Kidney (tissue), 14 donors: ENCODE results near the gene ZNF358. TPM values are rescaled to one million over a fixed set of nuclear protein-coding genes. Genes with fewer than 3 reads are reported as not detected.
A peak's percentile ranks its signal among the peaks of the same experiment; 100 is the strongest.

Source experiments
- DNase-seq, 5 donors: peaks; one replicate each; pipeline ENCODE4 v3.0.0-alpha.2; 2013 to 2020
- FAIRE-seq: peaks from 2 replicates; lab custom pipeline; 2012; peaks lifted over from hg19 to GRCh38; lab: Jason Lieb, UNC
- H3K27ac ChIP-seq, 2 donors: one replicate each; pipeline ENCODE4 v1.7.0; 2013; ENCODE audit warnings: low read depth in 2 of 2, low read length in 2 of 2, inconsistent platforms in 1 of 2
- H3K27me3 ChIP-seq: one replicate; pipeline ENCODE4 v1.7.1; 2013; ENCODE audit warnings: low read length, inconsistent platforms; ENCODE audit not compliant: control insufficient read depth, insufficient read depth
- H3K36me3 ChIP-seq, 3 donors: one replicate each; pipeline versions ENCODE4 v1.7.0 to v1.7.1; 2013; ENCODE audit warnings: low read length in 3 of 3, control low read depth in 1 of 3, inconsistent platforms in 1 of 3; ENCODE audit not compliant: insufficient read depth in 3 of 3, control insufficient read depth in 2 of 3
- H3K4me1 ChIP-seq, 3 donors: one replicate each; pipeline versions ENCODE4 v1.7.0 to v1.7.1; 2013; ENCODE audit warnings: low read length in 3 of 3, inconsistent platforms in 1 of 3, low read depth in 1 of 3; ENCODE audit not compliant: control insufficient read depth in 2 of 3, insufficient read depth in 2 of 3
- H3K4me3 ChIP-seq, 3 donors: one replicate each; pipeline versions ENCODE4 v1.7.0 to v1.8.1; 2013; ENCODE audit warnings: low read length in 3 of 3, control low read depth in 1 of 3, inconsistent platforms in 1 of 3
- H3K9ac ChIP-seq, 3 donors: one replicate each; pipeline versions ENCODE4 v1.7.0 to v1.7.1; 2013; ENCODE audit warnings: low read length in 3 of 3, control low read depth in 1 of 3, inconsistent platforms in 1 of 3
- H3K9me3 ChIP-seq, 3 donors: one replicate each; pipeline versions ENCODE4 v1.7.0 to v1.7.1; 2013; ENCODE audit warnings: low read length in 3 of 3, control low read depth in 1 of 3, inconsistent platforms in 1 of 3; ENCODE audit not compliant: control insufficient read depth in 2 of 3, insufficient read depth in 1 of 3
- CTCF ChIP-seq: IDR thresholded peaks from 3 replicates; pipeline ENCODE4 v1.5.1; 2012; ENCODE audit warnings: mild to moderate bottlenecking, moderate library complexity, borderline replicate concordance; ENCODE audit not compliant: insufficient read depth; ENCODE audit errors: extremely low read depth
- intact Hi-C: fragments of 100-400 bp; cut with DNase I; formaldehyde crosslinking; loops from one replicate; pipeline ENCODE4 v1.11.1; 2022
- polyA plus RNA-seq: library from polyadenylated mRNA; stranded (reverse); fragments of 350-450 nt; fragmentation: Illumina TruSeq; extraction: RNeasy Lipid Tissue Mini Kit (QIAGEN cat#74804); gene quantifications from one replicate; pipeline ENCODE4 v1.2.3, GENCODE V29; 2014; ENCODE audit warnings: low read depth, low replicate concordance; ENCODE audit not compliant: insufficient read depth
- total RNA-seq: library from RNA; stranded (reverse); fragmentation: NEBNext Ultra II Directional; extraction: Animal tissue kit (Norgen Biotek cat#: 25700); gene quantifications from one replicate; pipeline ENCODE4 v1.2.1, GENCODE V29; 2021
- donor health status: control.
- donor health status: control.
- donor health status: control.
- donor health status: control.
- donor health status: control.
- donor health status: DM: yes; HTN: yes; CAD: no.
- donor health status: Normal renal cell carcinoma (clear cell type).

ZNF358 gene
- total and polyA plus RNA-seq, 2 donors from 2014 or later, result 39.1 to 79.1 TPM

- intact Hi-C loops, result no loop called here
- Histone ChIP-seq H3K4me1 (peaks cover 0 to 4% (median 3%) of the 10 kb centered on the region in 3 donors), H3K9ac (no peak overlapping the region), H3K27ac (no peak overlapping the region), H3K4me3 (no peak overlapping the region), H3K27me3 (no peaks in the 10 kb centered on the region), H3K36me3 (no peaks in the 10 kb centered on the region), H3K9me3 (no peaks in the 10 kb centered on the region)
- no peak for TF ChIP-seq CTCF
- DNase-seq, result peak in 4 of 5 donors; percentile 15 to 95 (median 56)
- FAIRE-seq, result no peak
Measured at GRCh38 chr19:7507884-7508283, 8.0 kb upstream of the ZNF358 start.

DNA sequence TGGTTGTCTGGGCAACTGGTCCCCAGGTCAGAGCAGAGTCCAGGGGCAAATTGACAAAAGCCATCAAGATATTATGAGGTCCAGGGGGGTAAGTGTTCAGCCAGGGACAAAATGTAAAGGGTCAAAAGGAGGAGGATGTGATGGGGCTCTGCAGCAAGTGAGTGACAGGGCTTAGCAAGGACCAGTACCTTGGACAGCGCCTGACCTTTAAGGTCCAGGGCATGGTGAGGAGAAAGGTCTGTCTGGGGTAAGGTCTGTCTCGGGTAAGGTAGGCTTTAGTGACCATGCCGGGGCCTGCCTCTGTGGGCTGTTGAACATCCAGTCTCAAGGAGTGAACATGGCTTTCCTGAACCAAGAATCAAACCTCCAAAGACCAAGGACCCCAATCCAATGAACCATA, 6.3 kb upstream of the ZNF358 start:
- intact Hi-C loops, result no loop called here
- Histone ChIP-seq H3K9me3 (no peaks in the 10 kb centered on the region), H3K36me3 (no peaks in the 10 kb centered on the region), H3K27ac (no peak overlapping the region), H3K27me3 (no peaks in the 10 kb centered on the region), H3K4me3 (no peak overlapping the region), H3K4me1 (peaks cover 0 to 4% (median 3%) of the 10 kb centered on the region in 3 donors), H3K9ac (no peak overlapping the region)
- DNase-seq (no peak), FAIRE-seq (no peak)
- no peak for TF ChIP-seq CTCF

DNA sequence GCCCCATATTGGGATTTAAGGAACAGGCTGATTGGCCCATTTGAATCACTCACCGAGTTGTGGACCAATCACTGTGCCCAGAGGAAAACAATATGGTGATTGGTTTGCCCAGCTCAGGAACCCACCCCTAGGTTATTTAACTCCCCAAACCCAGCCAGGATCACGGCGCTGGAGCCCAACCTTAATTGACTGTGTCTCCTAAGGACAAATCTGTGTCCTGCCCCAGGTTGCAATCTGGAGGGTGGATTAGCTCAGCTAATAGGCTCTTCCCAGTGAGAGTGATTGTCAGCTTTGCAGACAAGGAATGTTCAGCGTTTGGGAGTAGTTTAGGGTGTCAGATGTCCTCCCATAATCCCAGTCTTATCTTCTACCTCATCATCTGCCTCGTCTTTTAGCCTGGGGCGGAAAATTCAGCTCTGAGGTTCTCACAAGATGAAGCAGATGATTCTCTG, 3.5 kb upstream of the ZNF358 start:
- FAIRE-seq, result no peak
- no peak overlapping the region for H3K27ac ChIP-seq
- DNase-seq, result no peak
- H3K4me1 ChIP-seq, result peaks cover 0 to 9% (median 4%) of the 10 kb centered on the region in 3 donors
- H3K9me3 ChIP-seq, result no peaks in the 10 kb centered on the region
- H3K9ac ChIP-seq, result no peak overlapping the region
- intact Hi-C loops, result no loop called here
- no peak for TF ChIP-seq CTCF
- no peak overlapping the region for H3K4me3 ChIP-seq
- H3K36me3 ChIP-seq, result no peaks in the 10 kb centered on the region
- H3K27me3 ChIP-seq, result no peaks in the 10 kb centered on the region
